Sigmoid colon (tissue), 3 donors: ENCODE results near the gene CCDC171.

Experiments
- CTCF ChIP-seq, 4 experiments: fragments of 450-650 bp in 3 of 4; fragments of 200-600 bp in 1 of 4; IDR thresholded peaks; one replicate each; pipeline ENCODE4 v1.5.1; 2016 to 2019; ENCODE audit warnings: antibody characterized with exemption in 4 of 4, mild to moderate bottlenecking in 3 of 4, moderate library complexity in 2 of 4
- POLR2A ChIP-seq, 2 donors: fragments of 450-650 bp; IDR thresholded peaks; one replicate each; pipeline ENCODE4 v1.6.1; 2016; ENCODE audit warnings: antibody characterized with exemption in 2 of 2, mild to moderate bottlenecking in 2 of 2, moderate library complexity in 2 of 2

- no peak for TF ChIP-seq POLR2A (IDR thresholded peaks at IDR 0.05)
- TF ChIP-seq CTCF (IDR thresholded peaks at IDR 0.05): no peak
These were observed 383.6 kb downstream of the CCDC171 start for GRCh38 chr9:15936306-15936921.
